ENCODE data around the gene ALPK3.

The ALPK3 gene

GRCh38 chr15:84793431-84794161 is 23.6 kb upstream of the ALPK3 start:
- Histone ChIP-seq H3K9ac (ENCODE audit: low read length) (no peak overlapping the region), H3K4me2 (ENCODE audit: low read length) (no peak overlapping the region), H3K4me3 (ENCODE audit: low read length) (no peak overlapping the region), H3K9me3 (ENCODE audit: insufficient read depth, low read length) (no peaks in the 10 kb centered on the region), H2AFZ (ENCODE audit: low read depth, low read length) (no peak overlapping the region), H3K4me1 (ENCODE audit: low read length) (no peaks in the 10 kb centered on the region), H3K79me2 (ENCODE audit: low read length) (peaks cover 31% of the 10 kb centered on the region), H3K36me3 (replicated peaks; ENCODE audit: low read depth, low read length) (peaks cover 31% of the 10 kb centered on the region), H3K27me3 (ENCODE audit: low read depth, low read length) (no peaks in the 10 kb centered on the region), H3K27ac (ENCODE audit: low read length) (no peak overlapping the region), H4K20me1 (ENCODE audit: insufficient read depth, low read length) (peaks cover 13% of the 10 kb centered on the region; the same call in 1 of the 2 replicates)
- TF ChIP-seq EZH2phosphoT487 (IDR thresholded peaks at IDR 0.05; ENCODE audit: low read depth) (no peak), CTCF (IDR thresholded peaks at IDR 0.05; ENCODE audit: low read depth, low read length) (no peak)

GRCh38 chr15:84794162-84794547 is 23.0 kb upstream of the ALPK3 start:
- H3K36me3 ChIP-seq (replicated peaks; ENCODE audit: low read depth, low read length), result peaks cover 37% of the 10 kb centered on the region

GRCh38 chr15:84795186-84795585 is 22.0 kb upstream of the ALPK3 start:
- Histone ChIP-seq H3K4me1 (ENCODE audit: low read length) (no peaks in the 10 kb centered on the region), H4K20me1 (ENCODE audit: insufficient read depth, low read length) (peaks cover 5% of the 10 kb centered on the region; the same call in 1 of the 2 replicates), H3K9me3 (ENCODE audit: insufficient read depth, low read length) (no peaks in the 10 kb centered on the region), H3K36me3 (replicated peaks; ENCODE audit: low read depth, low read length) (peaks cover 44% of the 10 kb centered on the region), H3K27me3 (ENCODE audit: low read depth, low read length) (no peaks in the 10 kb centered on the region), H2AFZ (ENCODE audit: low read depth, low read length) (no peak overlapping the region), H3K4me2 (ENCODE audit: low read length) (no peak overlapping the region), H3K27ac (ENCODE audit: low read length) (no peak overlapping the region), H3K4me3 (ENCODE audit: low read length) (no peak overlapping the region), H3K79me2 (ENCODE audit: low read length) (peaks cover 16% of the 10 kb centered on the region), H3K9ac (ENCODE audit: low read length) (no peak overlapping the region)
- TF ChIP-seq CTCF (IDR thresholded peaks at IDR 0.05; ENCODE audit: low read depth, low read length) (no peak), EZH2phosphoT487 (IDR thresholded peaks at IDR 0.05; ENCODE audit: low read depth) (no peak)

More at GRCh38 chr15:84794162-84794547, 23.0 kb upstream of the ALPK3 start:
- Histone ChIP-seq H3K4me1 (ENCODE audit: low read length) (no peaks in the 10 kb centered on the region), H3K9ac (ENCODE audit: low read length) (no peak overlapping the region), H3K27ac (ENCODE audit: low read length) (no peak overlapping the region), H2AFZ (ENCODE audit: low read depth, low read length) (no peak overlapping the region), H3K9me3 (ENCODE audit: insufficient read depth, low read length) (no peaks in the 10 kb centered on the region), H3K27me3 (ENCODE audit: low read depth, low read length) (no peaks in the 10 kb centered on the region), H3K79me2 (ENCODE audit: low read length) (peaks cover 25% of the 10 kb centered on the region), H4K20me1 (ENCODE audit: insufficient read depth, low read length) (peaks cover 12% of the 10 kb centered on the region; the same call in 1 of the 2 replicates), H3K4me2 (ENCODE audit: low read length) (no peak overlapping the region), H3K4me3 (ENCODE audit: low read length) (no peak overlapping the region)
- TF ChIP-seq EZH2phosphoT487 (IDR thresholded peaks at IDR 0.05; ENCODE audit: low read depth), result no peak
- no peak for TF ChIP-seq CTCF (IDR thresholded peaks at IDR 0.05; ENCODE audit: low read depth, low read length)

- Histone ChIP-seq H3K36me3 (replicated peaks; ENCODE audit: low read depth, low read length) (peaks cover 39% of the 10 kb centered on the region), H2AFZ (ENCODE audit: low read depth, low read length) (no peak overlapping the region), H3K27me3 (ENCODE audit: low read depth, low read length) (no peaks in the 10 kb centered on the region), H3K4me1 (ENCODE audit: low read length) (no peaks in the 10 kb centered on the region), H4K20me1 (ENCODE audit: insufficient read depth, low read length) (no peaks in the 10 kb centered on the region), H3K27ac (ENCODE audit: low read length) (no peak overlapping the region), H3K9ac (ENCODE audit: low read length) (no peak overlapping the region), H3K9me3 (ENCODE audit: insufficient read depth, low read length) (no peaks in the 10 kb centered on the region), H3K4me2 (ENCODE audit: low read length) (no peak overlapping the region), H3K4me3 (ENCODE audit: low read length) (no peak overlapping the region), H3K79me2 (ENCODE audit: low read length) (peaks cover 9% of the 10 kb centered on the region; the same call in 1 of the 2 replicates)
- no peak for TF ChIP-seq CTCF (IDR thresholded peaks at IDR 0.05; ENCODE audit: low read depth, low read length)
- TF ChIP-seq EZH2phosphoT487 (IDR thresholded peaks at IDR 0.05; ENCODE audit: low read depth), result no peak
Observed at GRCh38 chr15:84797212-84797611, 19.9 kb upstream of the ALPK3 start.
